MM.1S (cell line): ENCODE data around the gene PTPRJ.

Source experiments
- DNase-seq: peaks from one replicate; pipeline ENCODE4 v3.0.0-alpha.2; 2015
- H2AFZ ChIP-seq: fragments of 300-600 bp; sonication (generic); 2 replicates; pipeline ENCODE4 v1.6.0; 2016; ENCODE audit warnings: antibody characterized with exemption, low read length
- H3F3A ChIP-seq: fragments of 300-600 bp; sonication (generic); 2 replicates; pipeline ENCODE4 v1.6.1; 2016; ENCODE audit warnings: mild to moderate bottlenecking, antibody characterized with exemption, low read length, moderate library complexity, mixed read lengths; ENCODE audit not compliant: insufficient read depth
- H3K27ac ChIP-seq: fragments of 300-600 bp; sonication (generic); 2 replicates; pipeline ENCODE4 v1.5.1; 2016; ENCODE audit warnings: mild to moderate bottlenecking, low read length
- H3K27me3 ChIP-seq: fragments of 300-600 bp; sonication (generic); replicated peaks from 2 replicates; pipeline ENCODE4 v1.6.0; 2016; ENCODE audit warnings: low read length; ENCODE audit not compliant: insufficient read depth
- H3K36me3 ChIP-seq: fragments of 300-600 bp; sonication (generic); replicated peaks from 2 replicates; pipeline ENCODE4 v1.6.1; 2016; ENCODE audit warnings: mild to moderate bottlenecking, low read length, mixed read lengths; ENCODE audit not compliant: insufficient read depth
- H3K4me1 ChIP-seq: fragments of 300-600 bp; sonication (generic); 2 replicates; pipeline ENCODE4 v1.6.1; 2016; ENCODE audit warnings: low read length, mixed read lengths
- H3K4me2 ChIP-seq: fragments of 300-600 bp; sonication (generic); 2 replicates; pipeline ENCODE4 v1.6.0; 2016; ENCODE audit warnings: low read depth, low read length
- H3K4me3 ChIP-seq: fragments of 300-600 bp; sonication (generic); 2 replicates; pipeline ENCODE4 v1.5.1; 2016; ENCODE audit warnings: low read length, mixed read lengths
- H3K79me2 ChIP-seq: fragments of 300-600 bp; sonication (generic); 2 replicates; pipeline ENCODE4 v1.6.1; 2016; ENCODE audit warnings: mixed run types, low read length, mixed read lengths
- H3K9ac ChIP-seq: fragments of 300-600 bp; sonication (generic); 2 replicates; pipeline ENCODE4 v1.6.1; 2016; ENCODE audit warnings: low read length, mixed read lengths
- H3K9me2 ChIP-seq: fragments of 300-600 bp; sonication (generic); replicated peaks from 2 replicates; pipeline ENCODE4 v1.6.1; 2016; ENCODE audit warnings: mild to moderate bottlenecking, low read length, mixed read lengths; ENCODE audit not compliant: insufficient read depth
- H3K9me3 ChIP-seq: fragments of 300-600 bp; sonication (generic); replicated peaks from 2 replicates; pipeline ENCODE4 v1.6.1; 2016; ENCODE audit warnings: mild to moderate bottlenecking, low read length, mixed read lengths; ENCODE audit not compliant: insufficient read depth
- H4K20me1 ChIP-seq: fragments of 300-600 bp; sonication (generic); 2 replicates; pipeline ENCODE4 v1.6.1; 2016; ENCODE audit warnings: mild to moderate bottlenecking, low read length, moderate library complexity, mixed read lengths; ENCODE audit not compliant: insufficient read depth
- CTCF ChIP-seq: fragments of 300-600 bp; sonication (generic); IDR thresholded peaks from 2 replicates; pipeline ENCODE4 v1.5.1; 2016; ENCODE audit warnings: antibody characterized with exemption, low read length, mixed read lengths
- EZH2 ChIP-seq: fragments of 300-600 bp; sonication (generic); optimal IDR thresholded peaks from 2 replicates; pipeline ENCODE3; 2017; ENCODE audit warnings: low read depth, mild to moderate bottlenecking, antibody characterized with exemption, low read length, mixed read lengths
- EZH2phosphoT487 ChIP-seq: fragments of 300-600 bp; sonication (generic); IDR thresholded peaks from 2 replicates; pipeline ENCODE4 v1.6.1; 2018; ENCODE audit warnings: antibody characterized with exemption, low read length

Gene PTPRJ

DNA sequence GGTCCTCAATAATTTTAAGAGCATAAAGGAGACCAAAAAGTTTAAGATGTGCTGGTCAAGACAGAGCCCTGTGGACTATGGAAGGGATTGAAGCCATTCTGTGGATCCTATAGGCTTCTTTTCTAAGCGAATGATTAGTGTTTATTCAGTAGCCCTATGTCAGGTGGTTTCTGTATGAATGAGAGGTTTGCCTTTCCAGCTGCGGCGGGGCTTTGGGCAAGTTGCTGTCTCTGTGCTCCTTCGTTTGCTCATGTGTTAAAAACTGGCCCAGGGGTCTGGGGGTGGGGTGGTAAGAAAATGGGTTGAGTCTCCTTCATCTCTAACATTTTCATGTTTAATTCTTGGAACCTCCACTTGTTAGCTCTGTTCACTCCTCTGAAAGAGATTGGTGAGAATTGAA lies 105.3 kb downstream of the PTPRJ start:
- no peak for DNase-seq
- H3K79me2 ChIP-seq, result no peaks in the 10 kb centered on the region
- H3K9ac ChIP-seq, result no peak overlapping the region
- no peak overlapping the region for H2AFZ ChIP-seq
- H3K4me1 ChIP-seq, result no peaks in the 10 kb centered on the region
- no peaks in the 10 kb centered on the region for H3K9me3 ChIP-seq
- TF ChIP-seq EZH2 (no peak), CTCF (no peak), EZH2phosphoT487 (no peak)
- H3F3A ChIP-seq, result no peaks in the 10 kb centered on the region
- no peaks in the 10 kb centered on the region for H3K27me3 ChIP-seq
- no peaks in the 10 kb centered on the region for H3K36me3 ChIP-seq
- H3K4me2 ChIP-seq, result no peak overlapping the region
- no peak overlapping the region for H3K4me3 ChIP-seq
- no peaks in the 10 kb centered on the region for H3K9me2 ChIP-seq
- H3K27ac ChIP-seq, result no peak overlapping the region
- no peaks in the 10 kb centered on the region for H4K20me1 ChIP-seq

GRCh38 chr11:48087422-48087821 lies 107.1 kb downstream of the PTPRJ start:
- Histone ChIP-seq H3K4me2 (no peak overlapping the region), H3K79me2 (no peaks in the 10 kb centered on the region), H3K36me3 (no peaks in the 10 kb centered on the region), H3K9me3 (no peaks in the 10 kb centered on the region), H3F3A (no peaks in the 10 kb centered on the region), H3K4me3 (no peak overlapping the region), H3K27me3 (no peaks in the 10 kb centered on the region), H3K9me2 (no peaks in the 10 kb centered on the region), H2AFZ (no peak overlapping the region), H4K20me1 (no peaks in the 10 kb centered on the region), H3K4me1 (no peaks in the 10 kb centered on the region), H3K9ac (no peak overlapping the region), H3K27ac (no peak overlapping the region)
- DNase-seq, result no peak
- TF ChIP-seq EZH2, result no peak
- TF ChIP-seq CTCF, result no peak
- TF ChIP-seq EZH2phosphoT487, result no peak

DNA sequence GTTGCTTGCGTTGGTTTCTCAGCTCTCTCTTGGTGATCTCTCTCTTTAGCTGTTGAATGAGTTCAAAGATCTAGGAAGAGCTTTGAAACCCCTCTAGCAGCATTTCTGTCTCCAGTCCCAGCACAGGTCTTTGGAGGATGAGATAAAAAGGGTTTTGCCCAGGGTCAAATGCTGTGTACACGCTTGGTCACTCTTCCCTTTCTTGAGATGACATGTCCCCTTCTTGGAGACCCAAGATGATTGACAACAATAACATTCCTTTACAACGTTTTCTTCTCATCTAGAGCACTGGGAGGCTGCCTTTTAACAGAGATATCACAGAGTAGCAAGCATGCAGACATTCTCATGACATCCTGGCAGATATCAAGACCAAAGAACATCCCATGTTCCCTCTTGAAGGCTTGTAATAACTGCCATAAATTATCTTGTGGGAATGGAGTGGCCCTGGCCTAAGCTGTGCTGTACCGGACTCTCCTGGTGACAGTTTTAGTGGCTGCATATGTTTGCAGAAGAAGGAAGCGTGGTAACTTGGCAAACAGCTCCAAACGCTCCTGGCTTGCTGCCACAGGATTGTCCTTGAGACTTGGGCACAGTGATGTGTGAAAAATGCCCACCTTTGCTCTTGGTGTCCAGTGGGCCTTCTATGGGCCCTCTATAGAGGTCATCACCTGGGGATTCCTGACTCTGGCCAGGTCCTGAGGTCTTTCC lies 107.8 kb downstream of the PTPRJ start:
- Histone ChIP-seq H4K20me1 (no peaks in the 10 kb centered on the region), H3K27me3 (no peaks in the 10 kb centered on the region), H3K9me3 (no peaks in the 10 kb centered on the region), H3K4me1 (peaks cover under 1% of the 10 kb centered on the region; the same call in 1 of the 2 replicates), H3K36me3 (no peaks in the 10 kb centered on the region), H3K27ac (no peak overlapping the region), H3K4me3 (no peak overlapping the region), H3K9me2 (no peaks in the 10 kb centered on the region), H3K4me2 (no peak overlapping the region), H3K79me2 (no peaks in the 10 kb centered on the region), H3K9ac (no peak overlapping the region), H2AFZ (no peak overlapping the region), H3F3A (no peaks in the 10 kb centered on the region)
- no peak for DNase-seq
- TF ChIP-seq EZH2, result no peak
- TF ChIP-seq EZH2phosphoT487, result no peak
- no peak for TF ChIP-seq CTCF
